RPMI8226 (cell line): ENCODE measurements around the gene FMN1.

Source experiments
- DNase-seq: peaks from one replicate; pipeline ENCODE4 v3.0.0-alpha.2; 2015

FMN1 gene

DNA sequence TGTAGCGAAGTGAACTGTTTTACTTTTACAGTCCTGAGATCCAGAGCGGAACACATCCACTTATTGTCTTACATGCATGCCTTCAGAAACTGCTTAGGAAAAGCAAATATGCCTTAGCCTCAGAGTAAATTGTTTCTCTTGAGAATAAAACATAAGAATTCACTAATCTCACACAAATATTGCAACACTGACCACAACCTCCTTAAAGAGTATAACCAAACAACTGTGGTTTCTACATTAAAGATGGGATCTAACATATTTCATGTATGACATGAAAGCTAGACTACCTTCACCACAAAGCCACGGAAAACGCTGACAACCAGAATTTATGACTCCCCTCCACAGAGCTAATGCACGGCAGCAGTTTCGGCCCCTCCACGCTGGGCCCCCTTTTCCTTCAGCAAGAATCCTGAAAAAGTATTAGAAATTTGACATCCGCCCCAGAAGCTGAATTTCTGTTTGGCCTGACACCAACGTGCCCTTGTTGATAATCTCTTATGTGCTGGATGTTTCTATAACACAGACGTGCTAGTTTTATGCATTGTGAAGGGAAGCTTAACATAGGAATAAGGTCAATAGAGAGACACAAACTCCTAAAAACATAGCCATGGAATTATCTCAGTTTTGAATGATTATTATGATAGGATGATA is 392.1 kb downstream of the FMN1 start:
- no peak for DNase-seq

GRCh38 chr15:32799936-32800535 is 394.5 kb downstream of the FMN1 start:
- no peak for DNase-seq

DNA sequence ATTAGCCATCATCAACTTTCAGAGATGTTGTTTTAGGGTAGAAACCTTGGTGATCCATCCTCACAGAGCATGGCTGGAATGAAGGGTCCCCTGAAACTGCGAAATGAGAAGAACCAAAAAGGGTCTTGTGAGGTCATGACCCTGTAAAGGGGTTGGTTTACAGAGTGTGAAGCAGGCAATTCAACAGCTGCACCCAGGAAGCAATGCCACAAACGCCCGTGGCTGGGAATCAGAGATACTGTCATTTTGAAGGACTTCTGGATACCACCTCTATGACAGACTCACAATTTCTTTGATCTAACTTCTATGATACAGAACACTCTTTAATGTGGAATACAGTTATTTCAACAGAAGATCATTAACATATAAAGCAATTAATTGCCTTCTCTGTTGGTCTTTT is 397.7 kb downstream of the FMN1 start:
- DNase-seq, result no peak

- DNase-seq, result no peak
Observed at GRCh38 chr15:32794973-32795372, 399.5 kb downstream of the FMN1 start.

GRCh38 chr15:32792436-32792835 is 402.1 kb downstream of the FMN1 start:
- no peak for DNase-seq

DNA sequence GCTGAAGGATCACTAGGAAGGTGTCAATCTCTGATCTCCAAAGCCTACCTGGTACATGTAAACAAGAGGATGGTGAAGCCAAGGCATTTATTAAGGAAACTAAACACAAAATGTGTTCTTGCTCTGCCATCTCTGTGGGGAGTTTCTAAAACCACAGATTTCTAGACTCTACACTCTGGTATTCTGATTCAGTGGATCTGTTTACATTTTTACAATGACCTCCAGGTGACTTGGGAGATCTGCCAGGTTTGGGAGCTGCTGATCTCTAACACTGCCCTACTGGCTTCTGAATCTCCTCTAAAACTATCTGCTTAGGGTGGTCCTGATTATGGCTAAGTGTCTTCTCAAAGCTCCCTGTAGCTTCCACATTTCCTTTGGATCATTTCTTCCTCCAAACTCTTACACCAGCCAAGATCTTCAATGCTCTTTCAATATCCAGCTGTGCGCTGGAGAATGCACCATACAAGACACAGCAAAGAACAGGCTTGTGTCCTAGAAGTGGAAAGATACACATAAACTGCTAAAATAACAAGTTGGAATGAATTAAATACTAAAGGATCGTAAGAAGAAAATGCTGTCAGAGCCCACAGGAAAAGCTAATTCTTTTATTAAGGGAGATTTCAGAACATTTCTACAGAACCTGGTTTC is 404.0 kb downstream of the FMN1 start:
- no peak for DNase-seq

DNA sequence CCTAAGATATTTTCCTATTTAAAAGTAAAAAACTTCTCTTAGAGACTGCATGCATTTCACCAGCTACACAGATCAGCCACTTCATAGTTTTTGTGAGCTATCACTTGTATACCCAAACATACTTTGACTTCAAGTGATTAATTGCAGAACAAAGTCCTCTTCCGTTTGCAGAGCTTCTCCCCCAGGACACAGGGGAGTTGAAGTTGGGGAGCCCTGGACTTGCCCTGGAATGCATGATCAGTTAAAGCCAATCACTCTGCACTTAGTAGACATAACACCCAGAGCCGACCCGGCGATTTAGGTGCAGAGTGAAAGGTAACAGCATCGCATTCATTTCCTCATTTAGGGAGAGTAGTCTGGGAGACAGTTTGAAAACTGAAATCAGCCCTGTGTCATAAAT is 406.6 kb downstream of the FMN1 start:
- no peak for DNase-seq

GRCh38 chr15:32786906-32787305 is 407.6 kb downstream of the FMN1 start:
- DNase-seq, result no peak

DNA sequence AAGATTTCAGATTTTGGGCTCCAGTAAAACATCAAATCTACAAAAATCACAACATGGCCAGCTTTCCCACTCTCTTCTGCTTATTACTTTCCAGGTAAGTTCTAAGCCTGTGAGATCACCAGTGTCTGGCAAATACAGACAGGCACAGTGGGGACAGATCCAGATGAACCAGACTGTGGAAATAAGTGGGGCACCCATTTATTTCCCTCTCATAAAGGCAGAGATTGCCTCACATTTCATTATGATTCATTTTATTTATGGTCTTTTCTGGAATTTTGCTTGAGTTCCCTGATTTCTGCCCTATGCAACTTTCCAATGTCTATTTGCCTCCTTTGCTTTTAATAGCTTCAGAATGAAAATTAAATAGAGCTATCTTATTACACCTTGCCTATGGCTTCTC is 409.9 kb downstream of the FMN1 start:
- no peak for DNase-seq

- no peak for DNase-seq
Observed at GRCh38 chr15:32781781-32782180, 412.7 kb downstream of the FMN1 start.

GRCh38 chr15:32778391-32779176 is 415.9 kb downstream of the FMN1 start:
- DNase-seq, result no peak

DNA sequence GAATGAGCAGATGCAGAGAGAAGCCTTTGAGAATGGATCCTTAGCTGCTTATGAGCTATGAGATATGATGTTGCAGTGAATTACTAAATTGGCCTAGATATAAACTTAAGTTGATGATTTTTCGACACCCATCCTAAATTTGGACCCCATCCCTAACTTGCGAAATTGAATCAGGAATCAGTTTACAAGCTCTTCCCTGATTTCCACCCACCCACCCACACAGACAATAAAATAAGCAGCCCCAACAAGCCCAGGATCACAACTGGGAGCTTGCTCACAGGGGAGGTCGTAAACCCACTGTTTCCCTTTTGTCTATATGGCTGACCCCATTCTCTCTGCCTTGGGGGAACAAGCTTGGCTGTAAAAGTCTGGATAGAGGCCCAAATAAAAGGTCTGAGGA is 419.4 kb downstream of the FMN1 start:
- DNase-seq, result no peak

DNA sequence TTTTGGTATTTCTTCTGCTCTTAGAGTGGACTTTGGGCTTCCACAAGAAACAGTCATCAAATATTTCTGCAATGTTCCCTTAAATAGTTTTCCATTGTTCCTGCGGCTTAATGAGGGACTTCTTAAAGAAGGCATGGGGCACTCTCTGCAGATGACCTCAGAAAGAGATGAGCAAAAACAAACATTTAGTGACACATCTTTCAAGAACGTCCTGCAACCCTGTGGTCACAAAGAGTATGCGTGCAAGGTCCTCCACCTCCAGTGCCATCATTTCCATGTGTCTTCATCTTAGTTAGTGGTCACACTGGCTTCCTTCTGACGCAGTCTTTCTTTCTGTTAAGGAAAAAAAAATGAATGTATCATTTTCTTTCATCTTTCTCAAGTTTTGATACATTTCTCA is 420.5 kb downstream of the FMN1 start:
- DNase-seq, result no peak

- DNase-seq, result no peak
Observed at GRCh38 chr15:32767236-32767635, 427.3 kb downstream of the FMN1 start.

DNA sequence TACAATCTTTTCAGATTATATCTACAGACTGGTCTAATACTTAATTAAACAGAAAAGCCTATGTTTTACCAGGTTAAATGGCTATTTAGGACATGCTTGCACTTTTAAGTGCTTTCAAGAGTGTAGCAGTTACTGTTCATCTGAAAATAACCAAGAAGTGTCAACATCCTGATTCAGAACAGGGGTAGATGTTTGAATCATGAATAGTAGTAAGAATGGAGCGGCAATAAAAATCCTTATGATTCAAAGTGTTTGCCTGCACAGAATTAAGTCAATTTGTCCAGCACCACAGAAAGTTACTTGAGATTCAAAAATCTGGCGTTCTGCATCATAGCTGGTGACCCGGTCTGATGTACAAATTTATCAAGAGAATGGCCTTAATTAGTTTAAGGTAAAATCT is 428.4 kb downstream of the FMN1 start:
- no peak for DNase-seq

DNA sequence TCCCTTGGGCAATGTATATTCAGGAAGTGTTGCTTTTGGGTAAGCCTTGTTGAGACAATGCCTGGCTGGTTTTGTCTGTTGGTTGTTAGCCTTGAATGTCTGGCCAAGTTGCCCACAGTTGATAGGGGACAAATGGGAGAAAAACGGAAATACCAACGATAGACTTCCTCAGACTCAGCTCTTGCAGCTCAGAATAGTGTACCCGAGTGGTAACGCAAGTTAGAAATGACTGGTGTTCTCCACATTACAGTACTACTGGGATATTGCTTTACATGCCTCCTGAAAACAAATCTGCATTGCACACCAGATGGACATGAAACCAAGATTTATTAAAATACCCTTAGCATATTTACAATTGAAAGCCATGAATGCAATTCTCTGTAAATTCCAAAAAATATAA is 429.3 kb downstream of the FMN1 start:
- DNase-seq, result no peak

DNA sequence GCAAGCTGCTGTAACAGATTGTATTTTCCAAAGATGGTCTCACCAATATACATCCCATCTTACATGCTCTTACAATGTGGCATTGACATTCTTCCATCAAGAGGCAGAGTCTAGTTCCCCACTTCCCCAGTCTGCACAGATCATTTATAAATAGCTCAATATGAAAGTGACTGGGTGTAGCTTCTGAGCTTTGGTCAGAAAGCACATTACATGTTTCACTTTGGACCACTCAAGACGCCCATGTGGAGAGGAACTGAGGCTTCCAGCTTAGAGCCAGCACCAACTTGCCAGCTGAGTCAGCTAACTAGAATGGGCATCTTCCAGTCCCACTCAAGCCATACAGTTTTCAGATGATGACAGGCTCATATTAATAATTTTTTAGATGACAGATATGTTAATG is 431.2 kb downstream of the FMN1 start:
- peak; percentile 3 for DNase-seq

- no peak for DNase-seq
Observed at GRCh38 chr15:32757426-32757825, 437.1 kb downstream of the FMN1 start.

- no peak for DNase-seq
Observed at GRCh38 chr15:32750979-32751378, 443.5 kb downstream of the FMN1 start.

GRCh38 chr15:32747921-32748342 is 446.6 kb downstream of the FMN1 start:
- no peak for DNase-seq

DNA sequence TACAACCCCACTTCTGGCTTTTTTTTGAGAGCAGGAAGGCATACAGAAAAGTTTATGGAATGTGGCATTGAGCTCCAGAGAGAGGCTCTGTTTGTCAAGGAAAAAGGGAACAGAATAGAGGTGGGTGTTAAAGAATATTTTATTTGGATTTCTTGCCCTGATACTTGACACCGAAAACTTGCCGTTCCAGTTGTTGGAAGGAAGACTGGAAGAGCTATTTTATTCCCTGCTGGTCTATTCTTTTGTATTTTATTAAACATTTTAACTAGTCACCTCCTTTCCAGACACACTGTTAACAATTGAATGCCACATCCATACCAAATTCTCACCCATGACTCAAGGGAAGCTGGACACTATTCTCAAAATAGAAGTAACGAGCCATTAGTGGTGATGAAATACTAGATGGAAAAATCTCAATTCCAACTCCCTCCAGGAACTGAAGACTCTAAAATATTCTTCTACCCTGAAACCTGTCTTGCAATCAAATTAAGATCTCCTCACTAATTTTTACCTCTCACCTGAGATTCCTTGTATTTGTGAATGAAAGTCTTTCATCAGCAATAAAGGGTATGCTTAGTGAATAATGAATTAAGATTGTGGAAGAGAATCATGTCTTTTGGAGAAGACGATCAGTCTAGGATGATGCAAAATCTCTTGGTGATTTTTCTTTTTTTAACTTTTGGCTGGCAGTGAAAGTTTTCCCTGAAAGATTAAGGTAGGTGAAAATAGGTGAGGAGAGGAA is 448.2 kb downstream of the FMN1 start:
- no peak for DNase-seq

DNA sequence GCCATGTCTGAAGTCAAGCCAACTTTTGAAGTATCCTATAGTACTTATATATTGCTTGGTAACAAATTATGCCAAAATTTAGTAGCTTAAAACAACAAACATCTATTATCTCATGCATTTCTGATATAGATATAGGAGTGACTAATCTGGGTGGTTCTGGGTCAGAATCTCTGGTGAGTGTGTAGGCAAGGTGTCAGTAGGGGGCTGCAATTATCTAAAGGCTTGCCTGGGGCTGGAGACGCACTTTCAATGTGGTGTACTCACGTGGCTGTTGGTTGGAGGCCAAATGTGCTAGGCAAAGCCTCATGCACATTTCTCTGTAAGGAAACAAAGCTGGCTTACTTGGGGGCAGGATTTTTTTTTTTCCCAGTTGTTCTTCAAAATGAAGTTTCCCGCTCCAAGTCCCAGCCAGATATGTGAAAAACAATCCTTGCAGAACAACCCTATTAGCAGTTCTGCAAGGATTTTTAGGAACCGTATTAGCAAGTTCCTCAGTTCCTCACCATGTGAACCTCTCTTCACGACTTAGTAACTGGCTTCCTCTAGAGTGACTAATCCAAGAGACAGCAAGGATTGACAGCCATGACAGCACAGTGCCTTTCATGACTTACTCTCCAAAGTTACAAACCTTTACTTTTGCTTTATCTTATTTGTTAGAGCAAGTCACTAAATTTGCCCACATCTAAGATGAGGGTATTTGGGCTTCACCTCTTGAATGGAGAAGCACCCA is 450.9 kb downstream of the FMN1 start:
- DNase-seq, result no peak
